Measurements from ENCODE around the gene MDM1.

MDM1 gene

GRCh38 chr12:68285541-68285940 lies 46.6 kb downstream of the MDM1 start:
- Histone ChIP-seq H3K9me3 (no peaks in the 10 kb centered on the region), H3K27me3 (no peaks in the 10 kb centered on the region), H3K4me3 (ENCODE audit: low read depth in 1 of 2, low read length in 1 of 2) (no peak overlapping the region), H3K4me1 (ENCODE audit: control insufficient read depth in 1 of 2, insufficient read depth in 1 of 2, low read depth in 1 of 2, low read length in 1 of 2) (peaks cover 18 to 21% of the 10 kb centered on the region in 2 experiments), H3K36me3 (no peaks in the 10 kb centered on the region), H3K27ac (no peak overlapping the region)
- no peak for TF ChIP-seq CTCF (IDR thresholded peaks at IDR 0.05)

GRCh38 chr12:68281322-68282077 lies 50.7 kb downstream of the MDM1 start:
- TF ChIP-seq CTCF (IDR thresholded peaks at IDR 0.05) = no peak
- Histone ChIP-seq H3K27ac (peak overlapping the region; percentile 58), H3K4me1 (ENCODE audit: control insufficient read depth in 1 of 2, insufficient read depth in 1 of 2, low read depth in 1 of 2, low read length in 1 of 2) (peaks cover 34 to 38% of the 10 kb centered on the region in 2 experiments), H3K4me3 (ENCODE audit: low read depth in 1 of 2, low read length in 1 of 2) (no peak overlapping the region), H3K27me3 (no peaks in the 10 kb centered on the region), H3K36me3 (no peaks in the 10 kb centered on the region), H3K9me3 (no peaks in the 10 kb centered on the region)

GRCh38 chr12:68280240-68280639 lies 51.9 kb downstream of the MDM1 start:
- no peak overlapping the region for H3K27ac ChIP-seq
- H3K36me3 ChIP-seq = no peaks in the 10 kb centered on the region
- no peaks in the 10 kb centered on the region for H3K9me3 ChIP-seq
- peaks cover 39 to 45% of the 10 kb centered on the region in 2 experiments for H3K4me1 ChIP-seq (ENCODE audit: control insufficient read depth in 1 of 2, insufficient read depth in 1 of 2, low read depth in 1 of 2, low read length in 1 of 2)
- H3K4me3 ChIP-seq (ENCODE audit: low read depth in 1 of 2, low read length in 1 of 2) = no peak overlapping the region
- no peaks in the 10 kb centered on the region for H3K27me3 ChIP-seq
- no peak for TF ChIP-seq CTCF (IDR thresholded peaks at IDR 0.05)

- Histone ChIP-seq H3K9me3 (no peaks in the 10 kb centered on the region), H3K36me3 (no peaks in the 10 kb centered on the region), H3K4me1 (ENCODE audit: control insufficient read depth in 1 of 2, insufficient read depth in 1 of 2, low read depth in 1 of 2, low read length in 1 of 2) (peaks cover 38 to 42% of the 10 kb centered on the region in 2 experiments), H3K27me3 (no peaks in the 10 kb centered on the region), H3K4me3 (ENCODE audit: low read depth in 1 of 2, low read length in 1 of 2) (no peak overlapping the region), H3K27ac (no peak overlapping the region)
- TF ChIP-seq CTCF (IDR thresholded peaks at IDR 0.05) = no peak
Measured at GRCh38 chr12:68279227-68280054, 52.7 kb downstream of the MDM1 start.

GRCh38 chr12:68276402-68276930 lies 55.7 kb downstream of the MDM1 start:
- no peak for TF ChIP-seq CTCF (IDR thresholded peaks at IDR 0.05)

More at GRCh38 chr12:68276402-68276930, 55.7 kb downstream of the MDM1 start:
- Histone ChIP-seq H3K27me3 (no peaks in the 10 kb centered on the region), H3K4me3 (ENCODE audit: low read depth in 1 of 2, low read length in 1 of 2) (no peak overlapping the region), H3K36me3 (no peaks in the 10 kb centered on the region), H3K4me1 (ENCODE audit: control insufficient read depth in 1 of 2, insufficient read depth in 1 of 2, low read depth in 1 of 2, low read length in 1 of 2) (peaks cover 57 to 62% of the 10 kb centered on the region in 2 experiments), H3K27ac (peak overlapping the region; percentile 57), H3K9me3 (no peaks in the 10 kb centered on the region)
